AG04450 (cell line): Measurements from ENCODE around the gene MYO18A. TPM values are rescaled to one million over a fixed set of nuclear protein-coding genes. Genes with fewer than 3 reads are reported as not detected.

Experiments used
- CTCF ChIA-PET: fragments of 300-600, 350-600 bp; formaldehyde crosslinking; extraction: SDS; loops from one replicate; lab custom pipeline; 2022; ENCODE audit warnings: antibody characterized with exemption, inconsistent platforms; lab: Charles Lee
- POLR2A ChIA-PET: fragments of 350-600 bp; formaldehyde crosslinking; extraction: SDS; loops from one replicate; lab custom pipeline; 2021; ENCODE audit warnings: antibody characterized with exemption, inconsistent platforms; lab: Yijun Ruan, JAX
- DNase-seq: peaks from one replicate; pipeline ENCODE4 v3.0.0-alpha.2; 2011; ENCODE audit warnings: low read depth, low spot score
- H3K27ac ChIP-seq: one replicate; pipeline ENCODE4 v1.5.1; 2012; ENCODE audit warnings: low read depth, low read length, control low read depth
- H3K27me3 ChIP-seq: one replicate; pipeline ENCODE4 v1.6.0; 2012; ENCODE audit warnings: low read length; ENCODE audit not compliant: control insufficient read depth, insufficient read depth
- H3K4me3 ChIP-seq: 2 replicates; pipeline ENCODE4 v1.5.1; 2011; ENCODE audit warnings: mild to moderate bottlenecking, low read depth, low read length, control low read depth
- H3K9me3 ChIP-seq: 2 replicates; pipeline ENCODE4 v1.5.1; 2012; ENCODE audit warnings: low read length; ENCODE audit not compliant: control insufficient read depth, insufficient read depth
- polyA plus RNA-seq: library from polyadenylated mRNA; depleted of rRNA; stranded (reverse); fragments of >200 nt; gene quantifications from 2 replicates; pipeline ENCODE4 v1.2.3, GENCODE V29; 2011
- TF ChIP-seq, protein P1 (sequence below): IDR thresholded peaks from 2 replicates; pipeline ENCODE4 v1.5.1; 2011; ENCODE audit warnings: low read depth, low read length, control low read depth, inconsistent platforms

Gene MYO18A
- polyA plus RNA-seq, 1 experiment, result 9.8 TPM

- Histone ChIP-seq H3K9me3 (no peaks in the 10 kb centered on the region), H3K4me3 (peak overlapping the region; percentile 53), H3K27me3 (no peaks in the 10 kb centered on the region), H3K27ac (peak overlapping the region; percentile 70)
- DNase-seq, result no peak
- POLR2A ChIA-PET, result interaction anchor here (0.6 to 1.6 kb wide), 6 partner anchors 9 to 154 kb away, joined by 3 to 7 read pairs (median 4); partner anchors contain the start of genes MYO18A and NUFIP2
- CTCF ChIA-PET, result interaction anchor here (0.6 to 5.0 kb wide), 7 partner anchors 9 to 232 kb away, joined by 3 to 29 read pairs (median 12); partner anchors contain the start of gene MYO18A
- TF ChIP-seq, protein P1, sequence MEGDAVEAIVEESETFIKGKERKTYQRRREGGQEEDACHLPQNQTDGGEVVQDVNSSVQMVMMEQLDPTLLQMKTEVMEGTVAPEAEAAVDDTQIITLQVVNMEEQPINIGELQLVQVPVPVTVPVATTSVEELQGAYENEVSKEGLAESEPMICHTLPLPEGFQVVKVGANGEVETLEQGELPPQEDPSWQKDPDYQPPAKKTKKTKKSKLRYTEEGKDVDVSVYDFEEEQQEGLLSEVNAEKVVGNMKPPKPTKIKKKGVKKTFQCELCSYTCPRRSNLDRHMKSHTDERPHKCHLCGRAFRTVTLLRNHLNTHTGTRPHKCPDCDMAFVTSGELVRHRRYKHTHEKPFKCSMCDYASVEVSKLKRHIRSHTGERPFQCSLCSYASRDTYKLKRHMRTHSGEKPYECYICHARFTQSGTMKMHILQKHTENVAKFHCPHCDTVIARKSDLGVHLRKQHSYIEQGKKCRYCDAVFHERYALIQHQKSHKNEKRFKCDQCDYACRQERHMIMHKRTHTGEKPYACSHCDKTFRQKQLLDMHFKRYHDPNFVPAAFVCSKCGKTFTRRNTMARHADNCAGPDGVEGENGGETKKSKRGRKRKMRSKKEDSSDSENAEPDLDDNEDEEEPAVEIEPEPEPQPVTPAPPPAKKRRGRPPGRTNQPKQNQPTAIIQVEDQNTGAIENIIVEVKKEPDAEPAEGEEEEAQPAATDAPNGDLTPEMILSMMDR, result no peak
These were observed 40.1 kb downstream of the MYO18A start for GRCh38 chr17:29140051-29140621.

DNA sequence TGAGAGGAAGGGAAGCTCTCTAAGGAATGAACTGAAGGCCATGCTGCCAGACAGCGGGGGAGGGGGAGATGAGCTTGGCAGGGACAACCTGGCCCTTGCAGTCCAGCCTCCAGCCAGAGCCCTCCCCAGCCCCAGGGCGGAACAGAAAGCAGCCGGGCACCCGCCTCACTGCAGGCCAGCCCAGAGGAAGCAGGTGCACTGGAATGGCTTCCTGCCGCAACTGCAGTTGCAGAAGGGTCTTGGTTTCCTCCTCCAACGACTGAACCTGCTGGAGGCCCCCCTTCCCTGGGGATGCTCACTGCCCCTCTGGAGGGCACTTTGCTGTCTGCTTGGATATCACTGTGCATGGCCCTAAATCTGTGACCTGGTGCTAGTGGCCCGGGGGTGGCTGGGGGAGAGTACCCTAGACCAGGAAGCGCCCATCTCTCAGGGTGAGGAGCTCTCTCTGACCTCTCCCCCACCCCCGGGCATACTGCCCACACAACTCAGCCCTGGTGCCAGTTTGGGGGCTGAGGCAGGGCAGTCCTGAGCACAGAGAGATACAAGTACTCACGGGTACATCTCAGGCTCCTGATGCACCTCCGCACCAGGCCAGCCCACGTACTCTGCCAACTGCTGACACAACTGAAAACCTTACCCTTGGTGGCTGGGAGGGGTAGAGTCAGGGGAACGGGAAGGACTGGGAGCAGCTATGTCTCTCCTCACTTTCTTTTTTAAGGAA, 41.1 kb downstream of the MYO18A start:
- no peak for DNase-seq
- H3K27ac ChIP-seq, result peak overlapping the region; percentile 70
- ChIA-PET POLR2A (interaction anchor here (1.6 kb wide), 1 partner anchor 10 kb away, joined by 4 read pairs; no protein-coding TSS in a partner anchor), CTCF (interaction anchor here (0.6 to 5.0 kb wide), 5 partner anchors 10 to 81 kb away, joined by 3 to 29 read pairs (median 12); no protein-coding TSS in a partner anchor)
- H3K27me3 ChIP-seq, result no peaks in the 10 kb centered on the region
- TF ChIP-seq, protein P1, result no peak
- H3K4me3 ChIP-seq, result peak overlapping the region; percentile 53
- no peaks in the 10 kb centered on the region for H3K9me3 ChIP-seq

DNA sequence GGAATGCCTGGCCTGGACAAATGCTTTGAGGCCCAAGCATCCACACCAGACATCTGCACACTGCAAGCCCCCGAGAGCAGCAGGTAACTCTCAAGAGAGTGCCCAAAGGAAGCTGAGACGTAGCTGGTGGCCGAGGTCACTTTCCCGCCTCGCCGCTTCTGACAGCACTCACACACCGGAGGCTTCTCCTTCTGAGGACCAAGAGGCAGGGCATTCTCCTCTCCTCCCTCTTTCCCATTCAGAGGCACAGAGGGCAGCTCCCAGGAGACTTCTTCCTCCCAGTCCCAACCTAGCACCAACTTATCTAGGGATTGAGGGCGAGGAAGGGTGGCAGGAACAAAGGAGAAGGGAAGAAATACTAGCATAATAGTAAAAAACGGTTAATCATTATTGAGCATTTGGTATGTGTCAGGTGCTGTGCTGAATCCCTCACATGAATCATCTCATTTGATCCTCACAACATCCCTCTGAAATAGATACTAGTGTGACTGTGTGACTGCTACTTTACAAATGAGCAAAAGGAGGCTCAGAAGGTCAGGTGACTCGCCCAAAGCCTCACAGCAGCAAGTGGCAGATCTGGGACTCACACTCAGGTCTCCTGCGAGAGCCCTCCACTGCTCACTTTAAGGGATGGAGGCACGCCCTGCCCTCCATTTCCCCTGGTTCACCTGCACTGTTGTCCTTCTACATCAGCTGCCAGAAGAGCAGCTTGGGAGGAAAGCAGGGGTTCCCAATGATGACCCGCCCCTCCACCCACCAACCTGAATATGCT, 41.8 kb downstream of the MYO18A start:
- ChIA-PET CTCF (interaction anchor here (1.1 to 5.0 kb wide), 5 partner anchors 10 to 81 kb away, joined by 3 to 29 read pairs (median 8); no protein-coding TSS in a partner anchor), POLR2A (no interaction called here)
- TF ChIP-seq, protein P1, result no peak
- Histone ChIP-seq H3K27me3 (no peaks in the 10 kb centered on the region), H3K9me3 (no peaks in the 10 kb centered on the region), H3K27ac (peak overlapping the region; percentile 39), H3K4me3 (no peak overlapping the region)
- no peak for DNase-seq

DNA sequence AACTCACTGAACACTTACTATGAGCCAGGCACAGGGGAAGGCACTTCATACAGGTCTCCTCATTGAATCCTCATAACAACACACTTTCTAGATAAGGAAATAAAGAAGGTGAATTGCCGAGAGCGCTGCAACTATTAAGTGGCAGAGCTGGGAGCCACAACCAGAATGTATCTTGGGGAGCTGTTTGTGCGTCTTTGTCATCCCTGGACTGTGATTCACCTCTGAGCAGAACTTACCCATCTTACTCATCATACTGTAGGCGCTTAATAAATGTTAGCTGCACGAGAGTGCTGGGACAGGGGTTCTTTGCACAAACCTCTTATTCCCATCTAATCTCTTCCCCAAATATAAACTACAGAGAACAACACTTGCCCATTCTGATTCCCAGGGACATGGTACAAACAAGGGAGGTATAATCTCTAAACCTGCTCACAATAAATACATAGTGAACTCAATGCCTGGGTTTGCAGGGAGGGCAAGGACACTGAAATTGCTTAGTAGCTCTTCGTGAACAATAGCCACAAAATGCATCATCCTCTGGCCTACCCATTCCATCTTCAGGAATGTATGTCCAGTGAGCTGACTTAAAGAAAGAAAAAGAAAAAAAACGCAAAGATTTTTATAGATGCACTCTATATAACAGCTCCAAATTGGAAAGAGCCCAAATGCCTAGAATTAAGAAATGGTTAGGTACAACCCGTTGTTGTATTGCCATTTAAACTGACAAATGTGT, 43.0 kb downstream of the MYO18A start:
- POLR2A ChIA-PET, result interaction anchor here (0.5 to 1.0 kb wide), 4 partner anchors 13 to 117 kb away, joined by 3 to 6 read pairs (median 4); partner anchors contain the start of gene MYO18A
- Histone ChIP-seq H3K27me3 (no peaks in the 10 kb centered on the region), H3K4me3 (no peak overlapping the region), H3K27ac (peak overlapping the region; percentile 11), H3K9me3 (no peaks in the 10 kb centered on the region)
- TF ChIP-seq, protein P1, result no peak
- no peak for DNase-seq
- CTCF ChIA-PET, result interaction anchor here (1.1 to 5.0 kb wide), 6 partner anchors 8 to 83 kb away, joined by 3 to 29 read pairs (median 6); no protein-coding TSS in a partner anchor
